GM12864 (cell line): ENCODE measurements around the gene RRBP1.

Source experiments
- DNase-seq: peaks from one replicate; pipeline ENCODE4 v3.0.0-alpha.2; 2011; ENCODE audit warnings: low read depth
- H3K4me3 ChIP-seq: 2 replicates; pipeline ENCODE4 v1.5.1; 2011; ENCODE audit warnings: mild to moderate bottlenecking, low read depth, low read length, control low read depth
- CTCF ChIP-seq: IDR thresholded peaks from 2 replicates; pipeline ENCODE4 v1.5.1; 2011; ENCODE audit warnings: low read depth, mild to moderate bottlenecking, moderate library complexity, low read length, control low read depth, inconsistent platforms; ENCODE audit errors: missing control alignments

The RRBP1 gene

GRCh38 chr20:17671011-17671410, 11.0 kb downstream of the RRBP1 start:
- no peak for TF ChIP-seq CTCF
- H3K4me3 ChIP-seq, result no peak overlapping the region
- DNase-seq, result no peak

GRCh38 chr20:17669306-17669931, 12.6 kb downstream of the RRBP1 start:
- TF ChIP-seq CTCF, result no peak
- no peak overlapping the region for H3K4me3 ChIP-seq
- no peak for DNase-seq

GRCh38 chr20:17668432-17668831, 13.6 kb downstream of the RRBP1 start:
- TF ChIP-seq CTCF, result no peak
- H3K4me3 ChIP-seq, result no peak overlapping the region
- no peak for DNase-seq

- no peak for DNase-seq
- no peak overlapping the region for H3K4me3 ChIP-seq
Measured at GRCh38 chr20:17667445-17667844, 14.6 kb downstream of the RRBP1 start.

GRCh38 chr20:17666481-17666880, 15.6 kb downstream of the RRBP1 start:
- no peak for DNase-seq
- no peak for TF ChIP-seq CTCF
- H3K4me3 ChIP-seq, result no peak overlapping the region

More at GRCh38 chr20:17667445-17667844, 14.6 kb downstream of the RRBP1 start:
- no peak for TF ChIP-seq CTCF

GRCh38 chr20:17665756-17666155, 16.3 kb downstream of the RRBP1 start:
- no peak overlapping the region for H3K4me3 ChIP-seq
- no peak for DNase-seq
- no peak for TF ChIP-seq CTCF

GRCh38 chr20:17664025-17664633, 17.9 kb downstream of the RRBP1 start:
- H3K4me3 ChIP-seq, result no peak overlapping the region
- TF ChIP-seq CTCF, result no peak
- no peak for DNase-seq
